ENCODE data around the gene HSD17B13. TPM values are rescaled to one million over a fixed set of nuclear protein-coding genes. Genes with fewer than 3 reads are reported as not detected.

The HSD17B13 gene
- total RNA-seq, 2 donors from 2014 or later: 0.58 TPM; not detected in 1

DNA sequence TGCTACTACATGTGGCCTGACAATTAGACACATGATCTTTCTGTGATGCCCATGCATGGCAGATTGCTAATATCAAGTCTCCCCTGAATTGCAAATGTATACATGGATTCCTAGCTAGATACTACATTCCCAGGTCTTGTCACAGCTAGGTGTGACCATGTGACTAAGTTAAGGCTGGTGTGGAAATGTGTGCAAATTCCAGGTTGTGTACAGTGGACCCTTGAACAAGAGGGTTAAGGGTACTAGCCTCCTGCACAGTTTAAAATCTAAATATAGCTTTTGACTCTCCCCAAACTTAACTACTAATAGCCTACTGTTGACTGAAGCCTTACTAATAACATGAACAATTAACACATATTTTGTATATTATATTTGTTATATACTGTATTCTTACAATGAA is 48.4 kb downstream of the HSD17B13 start:
- TF ChIP-seq CTCF (conservative IDR thresholded peaks at IDR 0.05): no peak
- no peak overlapping the region for H3K27ac Mint-ChIP-seq
- no peaks in the 10 kb centered on the region for H3K4me1 Mint-ChIP-seq
- H3K36me3 ChIP-seq (ENCODE audit: control insufficient read depth, insufficient read depth, low read length): no peaks in the 10 kb centered on the region
- H3K9ac ChIP-seq (ENCODE audit: extremely low read depth, low read length, poor library complexity, severe bottlenecking): no peak overlapping the region
- no peak for DNase-seq
- H3K4me3 ChIP-seq (ENCODE audit: low read length): no peak overlapping the region
- no peak overlapping the region for H3K27ac ChIP-seq (ENCODE audit: low read depth, low read length)
- H3K36me3 Mint-ChIP-seq (ENCODE audit: low read depth): no peaks in the 10 kb centered on the region
- H3K4me1 ChIP-seq (ENCODE audit: control insufficient read depth, insufficient read depth, low read length): no peaks in the 10 kb centered on the region
- H3K4me3 Mint-ChIP-seq: no peak overlapping the region
- no peaks in the 10 kb centered on the region for H3K9me3 ChIP-seq (ENCODE audit: control insufficient read depth, low read length)
- no peaks in the 10 kb centered on the region for H3K27me3 Mint-ChIP-seq (ENCODE audit: insufficient read depth)
- H3K27me3 ChIP-seq (ENCODE audit: control insufficient read depth, insufficient read depth, low read length, poor library complexity, severe bottlenecking): no peaks in the 10 kb centered on the region
- no peaks in the 10 kb centered on the region for H3K9me3 Mint-ChIP-seq

DNA sequence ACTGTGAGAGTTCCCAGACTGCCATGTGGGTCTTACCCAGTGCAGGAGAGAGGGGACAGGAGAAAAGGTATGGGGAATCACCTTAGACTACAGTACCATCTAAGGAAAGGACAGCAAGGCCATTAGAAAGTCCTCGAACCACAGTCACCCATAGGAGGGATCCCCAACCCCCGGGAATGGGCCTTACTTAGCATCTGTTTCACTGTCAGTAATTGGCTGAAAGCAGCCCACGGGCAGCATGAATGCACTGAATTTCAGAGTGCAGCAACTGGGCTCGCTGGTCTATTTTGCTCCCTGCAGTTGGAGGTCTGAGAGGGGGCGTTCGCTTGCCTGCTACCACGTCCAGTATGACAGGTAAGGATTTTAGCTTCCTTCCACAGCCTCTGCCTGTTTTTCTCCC is 51.9 kb downstream of the HSD17B13 start:
- WGBS, 2 experiments (ENCODE audit: insufficient coverage in 1 of 2, insufficient read length in 1 of 2): 74 to 75% methylated on average over 4 to 7 of the region's 7 CpGs
- no peak overlapping the region for H3K27ac Mint-ChIP-seq

DNA sequence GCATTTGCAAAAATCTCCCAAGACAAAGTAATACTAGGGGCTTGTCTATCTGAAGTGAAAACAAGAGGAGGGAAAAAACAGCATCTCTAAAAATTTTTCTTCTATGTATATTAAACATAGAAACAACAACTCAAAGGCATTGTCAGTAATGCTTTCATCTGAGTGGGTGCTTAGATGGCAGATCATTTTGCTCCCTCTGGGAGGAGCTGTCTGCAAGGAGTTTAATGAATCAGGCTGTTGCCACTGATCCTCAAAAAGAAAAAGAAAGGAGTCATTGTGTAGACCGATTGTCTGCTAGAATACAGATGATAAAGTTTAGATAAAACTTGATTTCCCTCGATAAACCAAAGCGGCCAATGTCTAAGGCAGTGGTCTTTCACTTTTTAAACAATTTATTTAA is 52.5 kb downstream of the HSD17B13 start:
- Histone ChIP-seq H3K27me3 (ENCODE audit: control insufficient read depth, insufficient read depth, low read length, poor library complexity, severe bottlenecking) (no peaks in the 10 kb centered on the region), H3K9ac (ENCODE audit: extremely low read depth, low read length, poor library complexity, severe bottlenecking) (no peak overlapping the region), H3K9me3 (ENCODE audit: control insufficient read depth, low read length) (no peaks in the 10 kb centered on the region), H3K4me3 (ENCODE audit: low read length) (no peak overlapping the region), H3K27ac (ENCODE audit: low read depth, low read length) (no peak overlapping the region), H3K36me3 (ENCODE audit: control insufficient read depth, insufficient read depth, low read length) (no peaks in the 10 kb centered on the region), H3K4me1 (ENCODE audit: control insufficient read depth, insufficient read depth, low read length) (no peaks in the 10 kb centered on the region)
- Mint-ChIP-seq H3K27me3 (ENCODE audit: insufficient read depth) (peaks cover 3% of the 10 kb centered on the region), H3K36me3 (ENCODE audit: low read depth) (no peaks in the 10 kb centered on the region), H3K27ac (no peak overlapping the region), H3K9me3 (no peaks in the 10 kb centered on the region), H3K4me1 (no peaks in the 10 kb centered on the region), H3K4me3 (no peak overlapping the region)
- DNase-seq: peak; percentile 54
- WGBS, 2 experiments (ENCODE audit: insufficient coverage in 1 of 2, insufficient read length in 1 of 2): 40 to 47% methylated on average over 1 to 2 of the region's 3 CpGs
- TF ChIP-seq CTCF (conservative IDR thresholded peaks at IDR 0.05): peak; percentile 77

More for the DNA sequence above, 51.9 kb downstream of the HSD17B13 start:
- Histone ChIP-seq H3K9me3 (ENCODE audit: control insufficient read depth, low read length) (no peaks in the 10 kb centered on the region), H3K4me1 (ENCODE audit: control insufficient read depth, insufficient read depth, low read length) (no peaks in the 10 kb centered on the region), H3K36me3 (ENCODE audit: control insufficient read depth, insufficient read depth, low read length) (no peaks in the 10 kb centered on the region), H3K9ac (ENCODE audit: extremely low read depth, low read length, poor library complexity, severe bottlenecking) (no peak overlapping the region), H3K4me3 (ENCODE audit: low read length) (no peak overlapping the region), H3K27ac (ENCODE audit: low read depth, low read length) (no peak overlapping the region), H3K27me3 (ENCODE audit: control insufficient read depth, insufficient read depth, low read length, poor library complexity, severe bottlenecking) (no peaks in the 10 kb centered on the region)
- no peak overlapping the region for H3K4me3 Mint-ChIP-seq
- no peaks in the 10 kb centered on the region for H3K4me1 Mint-ChIP-seq
- no peaks in the 10 kb centered on the region for H3K36me3 Mint-ChIP-seq (ENCODE audit: low read depth)
- no peak for TF ChIP-seq CTCF (conservative IDR thresholded peaks at IDR 0.05)
- no peaks in the 10 kb centered on the region for H3K9me3 Mint-ChIP-seq
- peak; percentile 70 for DNase-seq
- peaks cover 2% of the 10 kb centered on the region for H3K27me3 Mint-ChIP-seq (ENCODE audit: insufficient read depth)

Data from endodermal cell (in vitro differentiated cells).